Tibial nerve (tissue), 4 donors: ENCODE results near the gene ATF7. TPM values are rescaled to one million over a fixed set of nuclear protein-coding genes. Genes with fewer than 3 reads are reported as not detected.

Experiments
- DNase-seq, 2 donors: peaks; one replicate each; pipeline ENCODE4 v3.0.0-alpha.2; 2019; ENCODE audit warnings: low spot score in 2 of 2
- H3K27ac ChIP-seq, 4 donors: fragments of 200-600 bp; sonication (generic) in 3 of 4; one replicate each; pipeline ENCODE4 v1.5.1; 2017 to 2019; ENCODE audit warnings: mild to moderate bottlenecking in 1 of 4
- H3K27me3 ChIP-seq, 2 donors: fragments of 200-600 bp; sonication (generic) in 1 of 2; one replicate each; pipeline versions ENCODE4 v1.5.1 to v1.6.0; 2017 to 2019
- H3K36me3 ChIP-seq, 3 donors: fragments of 200-600 bp; sonication (generic); one replicate each; pipeline ENCODE4 v1.5.1; 2018 to 2019
- H3K4me1 ChIP-seq, 4 donors: fragments of 200-600 bp; sonication (generic) in 3 of 4; one replicate each; pipeline ENCODE4 v1.5.1; 2017 to 2019
- H3K4me3 ChIP-seq, 4 donors: fragments of 200-600 bp; sonication (generic) in 3 of 4; one replicate each; pipeline ENCODE4 v1.5.1; 2017 to 2019; ENCODE audit warnings: mild to moderate bottlenecking in 1 of 4, moderate library complexity in 1 of 4
- H3K9me3 ChIP-seq, 4 donors: fragments of 200-600 bp; sonication (generic) in 3 of 4; one replicate each; pipeline ENCODE4 v1.5.1; 2017 to 2019
- CTCF ChIP-seq, 5 experiments: fragments of 200-600 bp in 3 of 5; fragments of 450-650 bp in 2 of 5; sonication (generic) in 3 of 5; IDR thresholded peaks; one replicate each; pipeline ENCODE4 v1.5.1; 2016 to 2019; ENCODE audit warnings: antibody characterized with exemption in 5 of 5, mild to moderate bottlenecking in 3 of 5, moderate library complexity in 2 of 5
- EP300 ChIP-seq, 2 donors: sonication (generic); formaldehyde crosslinking; IDR thresholded peaks; one replicate each; pipeline ENCODE4 v1.6.1; 2017; ENCODE audit warnings: antibody characterized with exemption in 2 of 2, mild to moderate bottlenecking in 1 of 2
- POLR2A ChIP-seq, 2 donors: fragments of 450-650 bp; IDR thresholded peaks; one replicate each; pipeline ENCODE4 v1.6.1; 2017; ENCODE audit warnings: antibody characterized with exemption in 2 of 2, mild to moderate bottlenecking in 2 of 2, moderate library complexity in 2 of 2
- WGBS, 2 donors: methylation state at CpG; one replicate each; pipeline ENCODE4 v1.1.5; 2018; 5-methylcytosine and 5-hydroxymethylcytosine counted together
- total RNA-seq, 4 donors: library from RNA; depleted of rRNA; stranded (reverse); fragments of >200 nt; gene quantifications; one replicate each; pipeline ENCODE4 v1.1.0, GENCODE V29; 2016

Gene ATF7
- total RNA-seq, 4 donors from 2014 or later, result 30.1 to 47.9 (median 34.4) TPM

- Histone ChIP-seq H3K4me1 (peaks cover 0 to 12% (median 0%) of the 10 kb centered on the region in 4 donors), H3K36me3 (peaks cover 3 to 99% (median 18%) of the 10 kb centered on the region in 3 donors), H3K9me3 (no peaks in the 10 kb centered on the region), H3K4me3 (no peak overlapping the region), H3K27ac (peak overlapping the region in 2 of 4 donors; percentile 8 to 9), H3K27me3 (no peaks in the 10 kb centered on the region)
- WGBS, 2 donors, result 45 to 52% methylated on average over 3 of the region's 3 CpGs
- DNase-seq, result no peak
- TF ChIP-seq CTCF (IDR thresholded peaks at IDR 0.05) (no peak), EP300 (IDR thresholded peaks at IDR 0.05) (no peak)
These were observed 94.2 kb downstream of the ATF7 start for GRCh38 chr12:53532021-53532420.

GRCh38 chr12:53530920-53531319 lies 95.3 kb downstream of the ATF7 start:
- Histone ChIP-seq H3K27me3 (no peaks in the 10 kb centered on the region), H3K27ac (no peak overlapping the region), H3K9me3 (no peaks in the 10 kb centered on the region), H3K4me3 (no peak overlapping the region), H3K36me3 (peaks cover 3 to 99% (median 14%) of the 10 kb centered on the region in 3 donors), H3K4me1 (peaks cover 0 to 12% (median 0%) of the 10 kb centered on the region in 4 donors)
- DNase-seq, result no peak
- WGBS, 2 donors, result 85 to 92% methylated on average over 4 of the region's 4 CpGs
- no peak for TF ChIP-seq POLR2A (IDR thresholded peaks at IDR 0.05)

- Histone ChIP-seq H3K4me3 (no peak overlapping the region), H3K36me3 (peaks cover 3 to 99% (median 14%) of the 10 kb centered on the region in 3 donors), H3K27ac (no peak overlapping the region), H3K4me1 (peaks cover 0 to 12% (median 0%) of the 10 kb centered on the region in 4 donors), H3K27me3 (no peaks in the 10 kb centered on the region), H3K9me3 (no peaks in the 10 kb centered on the region)
- 91 to 95% methylated on average over 2 of the region's 2 CpGs for WGBS, 2 donors
- no peak for DNase-seq
- TF ChIP-seq POLR2A (IDR thresholded peaks at IDR 0.05) (no peak), EP300 (IDR thresholded peaks at IDR 0.05) (no peak), CTCF (IDR thresholded peaks at IDR 0.05) (no peak)
These were observed 96.1 kb downstream of the ATF7 start for GRCh38 chr12:53530061-53530460.

GRCh38 chr12:53524476-53524875 lies 101.7 kb downstream of the ATF7 start:
- Histone ChIP-seq H3K4me1 (no peaks in the 10 kb centered on the region), H3K9me3 (no peaks in the 10 kb centered on the region), H3K27me3 (no peaks in the 10 kb centered on the region), H3K4me3 (no peak overlapping the region), H3K36me3 (peaks cover 0 to 100% (median 18%) of the 10 kb centered on the region in 3 donors), H3K27ac (no peak overlapping the region)
- no peak for DNase-seq
- WGBS, 2 donors, result 92 to 95% methylated on average over 13 of the region's 13 CpGs
- TF ChIP-seq POLR2A (IDR thresholded peaks at IDR 0.05), result no peak
- TF ChIP-seq CTCF (IDR thresholded peaks at IDR 0.05), result no peak

- Histone ChIP-seq H3K4me3 (no peak overlapping the region), H3K27me3 (no peaks in the 10 kb centered on the region), H3K9me3 (no peaks in the 10 kb centered on the region), H3K27ac (no peak overlapping the region), H3K4me1 (no peaks in the 10 kb centered on the region), H3K36me3 (peaks cover 0 to 100% (median 18%) of the 10 kb centered on the region in 3 donors)
- TF ChIP-seq POLR2A (IDR thresholded peaks at IDR 0.05), result no peak
- TF ChIP-seq CTCF (IDR thresholded peaks at IDR 0.05), result no peak
- TF ChIP-seq EP300 (IDR thresholded peaks at IDR 0.05), result no peak
- no peak for DNase-seq
- WGBS, 2 donors, result 95% methylated on average over 3 of the region's 3 CpGs
These were observed 103.1 kb downstream of the ATF7 start for GRCh38 chr12:53523131-53523530.

- H3K27ac ChIP-seq, result no peak overlapping the region
- TF ChIP-seq CTCF (IDR thresholded peaks at IDR 0.05) (no peak), EP300 (IDR thresholded peaks at IDR 0.05) (no peak), POLR2A (IDR thresholded peaks at IDR 0.05) (no peak)
- no peaks in the 10 kb centered on the region for H3K9me3 ChIP-seq
- no peak overlapping the region for H3K4me3 ChIP-seq
- H3K36me3 ChIP-seq, result peaks cover 0 to 100% (median 27%) of the 10 kb centered on the region in 3 donors
- DNase-seq, result no peak
- H3K4me1 ChIP-seq, result no peaks in the 10 kb centered on the region
- WGBS, 2 donors, result 85 to 88% methylated on average over 5 of the region's 5 CpGs
- no peaks in the 10 kb centered on the region for H3K27me3 ChIP-seq
These were observed 107.8 kb downstream of the ATF7 start for GRCh38 chr12:53518381-53518780.
